Activated CD4-positive, alpha-beta T cell treated with anti-CD3 and anti-CD28 coated beads, Interleukin-2, Interleukin-6, amounts not matched to agents 100 ng/mL and 50 ng/mL, durations not matched to agents 16 hours and 8 hours (primary cell): ENCODE results near the gene PDZRN3.
A peak's percentile ranks its signal among the peaks of the same experiment; 100 is the strongest.
"Not testable (repeated sequence)": the region's sequence is repeated elsewhere in the genome, so short reads cannot be mapped to it uniquely, and the experiment has no call there.

Experiments used
- DNase-seq: peaks from one replicate; pipeline ENCODE4 v3.0.0-alpha.2; 2020

Gene PDZRN3

GRCh38 chr3:73484656-73485248 lies 140.0 kb downstream of the PDZRN3 start:
- peak; percentile 15 for DNase-seq

DNA sequence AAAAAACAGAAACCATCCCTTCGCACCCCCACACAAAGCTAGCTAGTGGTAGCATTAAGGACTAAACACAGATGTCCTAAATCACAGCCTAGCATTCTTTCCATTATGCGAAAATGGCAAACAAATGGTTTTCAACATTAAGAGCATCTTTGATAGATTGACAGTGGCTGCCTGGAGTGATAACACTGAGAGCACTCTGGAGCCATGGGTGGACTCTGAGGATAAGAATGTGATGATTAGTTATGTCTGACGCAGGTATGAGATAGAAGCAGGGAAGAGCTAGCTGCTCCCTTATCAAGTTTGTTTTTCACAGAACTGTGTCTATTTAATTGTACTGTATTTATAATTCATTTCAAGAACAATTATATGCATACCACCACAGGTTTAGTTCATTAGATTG lies 142.9 kb downstream of the PDZRN3 start:
- no peak for DNase-seq

DNA sequence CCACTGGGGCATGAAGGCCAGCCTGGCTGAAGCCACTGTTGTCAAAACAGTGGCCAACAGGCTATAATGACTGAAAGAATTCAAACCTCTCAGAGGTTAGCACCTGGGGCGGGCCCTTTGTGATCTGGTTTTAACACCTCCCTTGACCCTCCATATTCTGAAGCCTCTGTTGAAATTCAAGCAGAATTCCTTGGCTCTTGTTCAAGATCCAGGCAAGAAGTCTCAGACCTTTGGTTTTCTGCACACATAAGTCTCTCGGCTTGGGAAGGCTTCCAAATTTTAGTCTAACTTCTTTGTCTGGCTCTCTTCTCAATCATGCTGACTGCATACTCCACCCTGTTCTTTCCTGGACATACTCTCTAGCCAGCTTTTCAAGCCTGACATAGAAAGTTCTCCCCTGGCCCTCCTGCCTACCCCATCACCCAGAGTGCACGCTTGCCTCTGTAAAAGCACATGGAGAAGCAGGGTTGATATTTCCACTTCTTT lies 144.5 kb downstream of the PDZRN3 start:
- DNase-seq, result no peak

GRCh38 chr3:73479325-73479724 lies 145.4 kb downstream of the PDZRN3 start:
- DNase-seq, result no peak

DNA sequence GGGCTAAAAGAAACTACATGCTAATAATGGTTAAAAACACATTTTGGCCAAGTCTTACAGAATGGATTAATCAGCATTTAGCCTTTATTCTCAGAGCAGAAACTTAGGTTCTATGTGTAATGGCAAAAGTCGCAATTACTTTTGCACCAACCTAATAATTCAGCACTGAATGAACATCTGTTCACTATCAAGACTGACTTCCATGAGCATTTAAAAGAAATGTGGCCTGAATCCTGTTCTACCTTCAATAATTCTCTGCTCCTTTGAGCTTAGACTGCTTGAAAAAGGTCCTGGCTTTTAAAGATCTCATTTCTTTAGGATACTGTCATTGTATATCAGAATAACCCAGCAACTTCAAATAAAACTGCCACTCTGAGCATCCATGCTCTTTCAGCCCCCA lies 145.9 kb downstream of the PDZRN3 start:
- DNase-seq, result no peak

GRCh38 chr3:73475717-73476116 lies 149.0 kb downstream of the PDZRN3 start:
- no peak for DNase-seq

- DNase-seq, result no peak
Measured at GRCh38 chr3:73475175-73475574, 149.6 kb downstream of the PDZRN3 start.

GRCh38 chr3:73474619-73475018 lies 150.1 kb downstream of the PDZRN3 start:
- no peak for DNase-seq

DNA sequence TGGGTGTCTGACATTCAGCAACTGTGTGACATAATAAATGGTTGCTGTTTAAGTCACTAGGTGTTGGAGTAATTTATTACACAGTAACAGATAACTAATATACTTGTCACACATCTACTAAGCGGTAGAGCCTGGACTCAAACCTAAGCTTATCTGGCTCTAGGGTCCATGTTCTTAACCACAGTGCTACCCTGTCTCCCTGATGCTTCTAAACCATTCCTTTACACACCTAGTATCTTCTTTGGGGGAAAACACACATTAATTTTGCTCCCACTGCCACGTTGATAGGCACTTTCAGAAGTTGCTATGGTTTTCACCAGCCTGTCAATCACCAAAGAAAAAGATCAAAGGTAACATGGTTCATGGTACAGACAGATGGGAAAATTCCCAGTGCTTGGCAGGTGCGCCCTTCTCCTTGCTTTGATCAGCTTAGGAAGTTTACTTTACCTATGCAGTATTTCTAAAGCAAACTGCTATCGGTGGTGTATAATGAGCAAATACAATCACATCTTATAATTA lies 150.8 kb downstream of the PDZRN3 start:
- DNase-seq, result no peak

GRCh38 chr3:73473181-73473897 lies 151.4 kb downstream of the PDZRN3 start:
- no peak for DNase-seq

- DNase-seq, result no peak
Measured at GRCh38 chr3:73471986-73472787, 152.6 kb downstream of the PDZRN3 start.

GRCh38 chr3:73470860-73471259 lies 153.9 kb downstream of the PDZRN3 start:
- no peak for DNase-seq

- DNase-seq, result no peak
Measured at GRCh38 chr3:73469331-73469730, 155.4 kb downstream of the PDZRN3 start.

DNA sequence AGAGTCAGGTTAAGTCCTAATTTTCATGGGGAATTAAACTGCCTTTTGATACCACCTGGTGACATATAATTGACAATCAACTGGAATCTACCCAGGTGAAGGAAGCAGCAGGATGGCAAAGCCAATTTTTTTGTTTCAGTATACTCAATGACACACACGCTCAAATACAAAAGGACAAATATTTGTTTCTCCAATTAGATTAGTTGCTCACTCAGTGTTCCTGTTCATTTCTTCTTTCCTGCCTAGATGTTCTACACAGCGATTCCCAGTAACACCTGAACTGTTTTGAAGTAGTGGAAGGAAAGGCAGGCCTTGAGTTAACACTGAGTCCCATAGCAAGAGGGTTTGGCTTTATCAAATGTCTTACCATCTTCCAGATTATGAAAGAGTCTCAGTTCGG lies 157.5 kb downstream of the PDZRN3 start:
- DNase-seq, result no peak

GRCh38 chr3:73465926-73466325 lies 158.8 kb downstream of the PDZRN3 start:
- DNase-seq, result no peak

- not testable (repeated sequence) for DNase-seq
Measured at GRCh38 chr3:73464126-73464525, 160.6 kb downstream of the PDZRN3 start.

- no peak for DNase-seq
Measured at GRCh38 chr3:73461547-73461946, 163.2 kb downstream of the PDZRN3 start.

DNA sequence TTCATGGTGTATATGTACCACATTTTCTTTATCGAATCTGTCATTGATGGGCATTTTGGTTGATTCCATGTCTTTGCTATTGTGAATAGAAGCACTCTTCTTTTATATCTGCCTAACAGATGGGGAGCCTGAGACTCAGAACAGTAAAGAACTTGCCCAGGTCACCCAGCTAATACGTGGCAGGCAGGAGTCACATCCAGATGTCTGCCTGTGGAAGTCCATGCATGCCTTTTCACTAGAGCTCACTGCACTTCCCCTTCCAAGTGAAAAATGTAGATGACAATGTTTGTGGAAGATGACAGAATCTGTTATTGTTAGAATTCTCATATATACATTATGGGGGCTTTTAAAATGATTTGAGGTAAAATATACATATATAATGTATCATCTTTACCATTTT lies 165.0 kb downstream of the PDZRN3 start:
- DNase-seq, result no peak

GRCh38 chr3:73453666-73454065 lies 171.1 kb downstream of the PDZRN3 start:
- no peak for DNase-seq

DNA sequence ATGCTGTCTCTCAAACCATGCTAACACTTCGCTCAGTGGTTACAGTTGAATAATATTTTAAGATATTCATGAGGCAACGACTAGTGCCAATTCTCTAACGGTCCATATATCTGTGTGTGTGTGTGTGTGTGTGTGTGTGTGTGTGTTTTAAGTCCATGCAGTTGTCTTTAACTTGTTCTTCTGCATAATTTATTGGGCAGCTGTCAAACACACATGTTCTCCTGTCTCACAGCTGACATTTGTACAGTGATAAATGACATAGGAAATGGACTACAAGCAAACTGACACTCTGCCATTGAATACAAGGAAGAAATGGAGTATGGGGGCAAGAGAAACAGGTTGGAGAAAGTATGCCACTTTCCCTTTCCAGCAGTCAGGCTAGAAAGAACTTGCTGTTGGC lies 172.0 kb downstream of the PDZRN3 start:
- no peak for DNase-seq

GRCh38 chr3:73451301-73451944 lies 173.3 kb downstream of the PDZRN3 start:
- no peak for DNase-seq

DNA sequence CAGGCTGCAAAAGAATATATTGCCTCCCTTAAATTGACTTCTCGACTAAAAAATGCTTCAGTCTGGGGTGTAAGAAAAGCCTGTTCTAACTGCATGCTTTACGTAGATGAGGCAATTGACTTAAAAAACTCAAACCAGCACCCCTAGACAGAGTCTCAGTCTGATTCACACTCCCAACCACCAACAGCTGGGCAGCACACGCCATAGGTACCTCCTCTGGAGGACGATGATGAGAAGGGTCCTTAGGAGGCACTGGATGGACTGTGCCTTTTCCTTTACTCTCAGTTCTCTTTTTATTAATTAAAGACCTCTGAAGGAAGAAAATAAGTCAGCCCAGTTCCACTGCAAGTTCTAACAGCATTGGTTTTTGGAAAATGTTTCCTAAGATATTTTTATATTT lies 175.0 kb downstream of the PDZRN3 start:
- DNase-seq, result no peak

DNA sequence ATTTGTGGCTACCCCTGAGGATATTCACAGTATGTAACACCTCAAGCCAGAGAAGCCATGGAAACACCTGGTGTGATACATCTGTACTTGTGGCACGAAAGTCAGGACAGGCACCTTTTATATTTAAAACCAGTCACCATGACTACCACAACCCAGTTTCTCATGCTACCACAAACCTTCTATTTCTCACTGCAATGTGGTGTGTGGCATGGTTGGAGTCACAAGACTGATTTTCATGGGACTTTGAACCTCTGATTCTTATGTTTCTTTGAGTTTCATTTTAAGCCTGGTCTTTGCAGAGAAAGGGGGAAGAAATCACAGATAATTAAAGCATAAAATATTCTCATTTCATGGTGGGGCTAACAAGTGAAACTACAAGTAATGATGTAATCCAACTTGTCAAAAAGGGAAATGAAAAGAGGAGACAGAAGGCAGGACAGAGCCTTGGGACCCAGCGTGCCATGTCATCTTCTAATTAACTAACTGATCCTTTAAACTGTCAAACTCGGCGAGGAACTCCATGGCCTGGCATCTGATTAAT lies 175.9 kb downstream of the PDZRN3 start:
- no peak for DNase-seq
